D721Med (cell line): ENCODE results near the gene CHD2.

ENCODE experiments used
- DNase-seq: peaks from one replicate; pipeline ENCODE4 v3.0.0; 2011; ENCODE audit warnings: low spot score; ENCODE audit not compliant: insufficient read length
- FAIRE-seq: peaks from 2 replicates; lab custom pipeline; 2011; peaks lifted over from hg19 to GRCh38; lab: Jason Lieb, UNC
- TF ChIP-seq, protein P1 (sequence below): IDR thresholded peaks from 2 replicates; pipeline ENCODE4 v1.5.1; 2012; ENCODE audit warnings: mild to moderate bottlenecking, control low read depth; ENCODE audit not compliant: insufficient read depth; ENCODE audit errors: missing control alignments

The CHD2 gene

DNA sequence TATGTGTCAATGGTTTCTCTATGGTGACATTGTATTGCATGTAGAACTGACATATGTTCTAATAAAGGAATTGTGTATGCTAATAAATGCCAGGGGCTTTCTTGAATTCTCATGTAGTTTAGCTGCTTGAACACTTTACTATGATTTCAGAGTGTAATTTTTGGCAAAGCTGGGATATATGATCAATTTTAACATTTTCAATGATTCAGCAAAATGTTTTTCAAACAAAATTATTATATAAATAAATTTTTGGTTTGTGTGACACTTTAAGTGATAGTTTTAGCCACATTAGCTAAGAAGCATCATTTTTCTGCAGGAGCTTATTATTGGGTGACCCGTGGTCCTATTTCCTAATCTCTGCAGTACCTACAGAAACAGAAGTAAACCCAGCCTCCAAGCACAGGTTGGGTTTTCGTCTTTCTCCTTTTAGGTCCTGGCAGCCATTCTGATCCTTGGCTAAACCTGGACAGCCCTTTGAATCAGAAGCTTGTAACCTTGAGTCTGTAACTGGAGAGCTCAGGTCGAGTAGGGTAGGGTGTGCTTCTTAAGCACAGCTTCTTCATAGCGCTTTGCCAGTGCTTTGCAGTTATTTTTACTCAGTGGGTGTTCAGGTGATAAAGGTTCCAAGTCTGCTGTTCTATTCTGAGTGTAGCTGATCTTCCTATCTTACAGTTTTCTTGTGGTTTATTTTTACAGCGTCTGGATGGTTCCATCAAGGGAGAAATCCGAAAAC is 74.2 kb downstream of the CHD2 start:
- DNase-seq (no peak), FAIRE-seq (no peak)
- TF ChIP-seq, protein P1, sequence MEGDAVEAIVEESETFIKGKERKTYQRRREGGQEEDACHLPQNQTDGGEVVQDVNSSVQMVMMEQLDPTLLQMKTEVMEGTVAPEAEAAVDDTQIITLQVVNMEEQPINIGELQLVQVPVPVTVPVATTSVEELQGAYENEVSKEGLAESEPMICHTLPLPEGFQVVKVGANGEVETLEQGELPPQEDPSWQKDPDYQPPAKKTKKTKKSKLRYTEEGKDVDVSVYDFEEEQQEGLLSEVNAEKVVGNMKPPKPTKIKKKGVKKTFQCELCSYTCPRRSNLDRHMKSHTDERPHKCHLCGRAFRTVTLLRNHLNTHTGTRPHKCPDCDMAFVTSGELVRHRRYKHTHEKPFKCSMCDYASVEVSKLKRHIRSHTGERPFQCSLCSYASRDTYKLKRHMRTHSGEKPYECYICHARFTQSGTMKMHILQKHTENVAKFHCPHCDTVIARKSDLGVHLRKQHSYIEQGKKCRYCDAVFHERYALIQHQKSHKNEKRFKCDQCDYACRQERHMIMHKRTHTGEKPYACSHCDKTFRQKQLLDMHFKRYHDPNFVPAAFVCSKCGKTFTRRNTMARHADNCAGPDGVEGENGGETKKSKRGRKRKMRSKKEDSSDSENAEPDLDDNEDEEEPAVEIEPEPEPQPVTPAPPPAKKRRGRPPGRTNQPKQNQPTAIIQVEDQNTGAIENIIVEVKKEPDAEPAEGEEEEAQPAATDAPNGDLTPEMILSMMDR = no peak

DNA sequence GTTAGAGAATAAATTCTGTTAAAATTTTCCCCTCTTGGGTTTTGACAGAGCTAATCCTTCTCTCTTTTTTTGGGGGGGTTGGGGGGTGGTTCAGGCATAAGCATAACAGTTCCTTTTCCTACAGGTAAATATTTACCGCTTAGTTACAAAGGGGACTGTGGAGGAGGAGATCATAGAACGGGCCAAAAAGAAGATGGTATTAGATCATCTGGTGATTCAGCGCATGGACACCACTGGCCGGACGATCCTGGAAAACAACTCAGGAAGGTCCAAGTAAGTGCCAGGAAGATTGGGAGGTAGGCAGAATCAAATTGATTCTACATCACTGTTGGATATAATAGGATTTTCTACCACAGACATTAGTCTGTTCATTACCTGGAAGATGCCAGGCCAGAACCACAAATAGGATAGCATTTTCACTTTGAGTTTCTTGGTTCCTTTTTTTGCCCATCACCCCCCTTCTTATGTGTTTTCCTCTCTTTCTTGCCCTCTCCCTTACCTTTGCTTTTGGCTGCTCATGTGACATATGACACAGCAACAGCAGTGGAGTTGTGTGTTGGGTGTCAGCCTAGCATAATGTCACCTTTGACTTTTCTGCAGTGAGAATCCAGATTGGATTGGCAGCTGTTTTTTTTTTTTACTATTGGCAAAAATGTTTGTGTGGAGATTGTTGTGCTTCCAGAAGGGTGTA is 79.0 kb downstream of the CHD2 start:
- FAIRE-seq (no peak), DNase-seq (no peak)
- TF ChIP-seq, protein P1 = no peak

DNA sequence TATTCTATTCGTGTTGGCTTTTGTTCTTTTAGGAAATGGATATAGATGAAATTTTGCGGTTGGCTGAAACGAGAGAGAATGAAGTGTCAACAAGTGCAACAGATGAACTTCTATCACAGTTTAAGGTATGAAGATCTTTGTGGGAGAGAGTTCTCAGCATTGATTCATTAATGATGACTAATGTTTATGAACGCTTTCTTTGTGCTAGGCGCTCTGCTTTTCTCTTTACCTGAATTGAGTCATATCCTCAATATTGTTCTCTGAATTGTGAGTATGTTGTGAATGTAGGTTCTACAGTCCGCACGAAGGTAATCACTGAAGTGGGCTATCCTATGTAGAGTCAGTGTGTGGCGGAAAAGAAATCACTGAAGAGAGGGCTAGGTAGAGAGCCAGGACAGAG is 81.2 kb downstream of the CHD2 start:
- DNase-seq (no peak), FAIRE-seq (no peak)
- TF ChIP-seq, protein P1 = no peak

DNA sequence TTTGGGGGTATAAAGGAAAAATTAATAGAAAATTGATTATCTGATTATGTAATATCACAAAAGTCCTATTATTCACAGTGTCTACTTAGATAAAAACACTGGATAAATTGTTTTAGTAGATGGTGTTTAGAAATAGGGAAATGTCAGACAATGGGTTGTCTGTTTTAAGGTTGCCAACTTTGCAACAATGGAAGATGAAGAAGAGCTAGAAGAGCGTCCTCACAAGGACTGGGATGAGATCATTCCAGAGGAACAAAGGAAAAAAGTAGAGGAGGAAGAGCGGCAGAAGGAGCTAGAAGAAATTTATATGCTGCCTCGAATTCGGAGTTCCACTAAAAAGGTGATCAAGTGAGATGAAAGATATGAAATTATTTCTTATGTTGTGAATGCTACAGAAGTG is 84.0 kb downstream of the CHD2 start:
- TF ChIP-seq, protein P1 = no peak
- FAIRE-seq (no peak), DNase-seq (no peak)

DNA sequence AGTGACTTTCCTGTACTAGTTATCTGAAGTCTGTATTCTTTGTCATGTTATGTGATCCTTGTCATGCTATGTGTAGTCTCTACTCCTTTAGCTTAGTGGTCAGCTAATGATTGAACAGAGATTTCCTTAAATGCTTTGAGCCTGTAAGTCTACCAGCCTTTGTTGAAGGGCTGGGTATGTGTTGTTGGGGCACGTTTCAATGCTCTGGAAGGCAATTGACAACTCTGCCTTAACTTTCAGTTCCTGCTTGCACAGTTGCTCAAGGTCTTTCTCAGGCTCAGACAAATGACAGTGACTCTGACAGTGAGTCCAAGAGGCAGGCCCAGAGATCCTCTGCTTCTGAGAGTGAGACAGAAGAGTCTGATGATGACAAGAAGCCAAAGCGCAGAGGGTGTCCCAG is 89.3 kb downstream of the CHD2 start:
- TF ChIP-seq, protein P1 = no peak
- DNase-seq = no peak
- FAIRE-seq = no peak

DNA sequence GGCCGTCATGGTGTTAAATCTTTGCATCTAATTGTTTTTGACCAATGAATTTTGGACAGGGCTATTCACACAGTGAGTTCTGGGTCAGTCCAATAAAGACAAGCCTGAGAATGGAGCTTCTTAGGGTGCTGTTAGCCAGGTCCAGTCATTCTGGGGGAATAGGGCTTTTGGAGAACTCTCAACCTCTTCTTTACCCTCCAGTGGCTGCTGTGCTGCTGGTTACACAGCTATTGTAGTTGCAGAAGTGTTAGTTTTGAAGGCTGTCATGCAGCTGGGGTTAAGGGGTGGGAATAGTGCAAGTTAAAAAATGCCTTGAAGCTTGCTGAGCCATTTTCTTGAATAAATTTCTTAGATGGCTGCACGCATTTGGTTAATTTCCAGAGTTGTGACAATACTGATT is 89.9 kb downstream of the CHD2 start:
- TF ChIP-seq, protein P1 = no peak
- FAIRE-seq = no peak

DNA sequence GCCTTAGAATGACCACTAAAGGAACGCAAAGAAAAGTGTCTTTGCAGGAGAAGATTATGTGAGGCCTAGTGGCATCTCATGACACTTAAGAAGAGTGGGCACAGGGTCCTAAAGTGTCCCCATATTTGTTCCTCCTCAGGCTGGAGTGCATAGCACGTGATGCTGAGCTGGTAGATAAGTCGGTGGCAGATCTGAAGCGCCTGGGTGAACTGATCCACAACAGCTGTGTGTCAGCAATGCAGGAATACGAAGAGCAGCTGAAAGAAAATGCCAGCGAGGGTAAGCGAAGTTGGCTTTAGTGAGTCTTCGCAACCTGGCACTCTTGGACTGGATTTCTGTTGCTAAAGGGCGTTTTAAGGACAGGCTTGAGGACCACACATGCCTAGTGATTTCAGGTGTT is 92.6 kb downstream of the CHD2 start:
- TF ChIP-seq, protein P1 = no peak
- no peak for DNase-seq
- no peak for FAIRE-seq

More for the DNA sequence above, 89.9 kb downstream of the CHD2 start:
- no peak for DNase-seq
